HepG2 (cell line): Measurements from ENCODE around the gene DCUN1D2. TPM values are rescaled to one million over a fixed set of nuclear protein-coding genes. Genes with fewer than 3 reads are reported as not detected.
A peak's percentile ranks its signal among the peaks of the same experiment; 100 is the strongest.

ENCODE experiments used
- ATAC-seq: fragments of 200-7000 bp; cut with Tn5 transposase; 3 replicates; pipeline ENCODE4 v1.9.1; 2020; ENCODE audit warnings: mild to moderate bottlenecking, moderate library complexity
- BruUV-seq: library from RNA; stranded (reverse); fragments of 400-500 nt; replicated peaks from 2 replicates; lab custom pipeline; 2021; lab: Mats Ljungman, UMichigan
- CTCF ChIA-PET: fragments of 300-600 bp; formaldehyde crosslinking; extraction: SDS; loops from one replicate; lab custom pipeline; 2021; ENCODE audit warnings: low total read pairs, inconsistent platforms, low intra/inter-chr PET ratio; lab: Yijun Ruan, JAX
- POLR2A ChIA-PET: fragments of 350-600 bp; sonication (Branson Sonifier 250); formaldehyde crosslinking; loops from one replicate; lab custom pipeline; 2020; ENCODE audit warnings: antibody characterized with exemption, inconsistent platforms; lab: Yijun Ruan, JAX
- DNase-seq: peaks from one replicate; pipeline ENCODE4 v3.0.0-alpha.2; 2015; ENCODE audit warnings: low spot score
- FAIRE-seq: peaks from 3 replicates; lab custom pipeline; 2011; peaks lifted over from hg19 to GRCh38; lab: Jason Lieb, UNC
- H2AFZ ChIP-seq: one replicate; pipeline ENCODE4 v1.6.1; 2011; ENCODE audit warnings: low read length, inconsistent platforms
- H3K27ac ChIP-seq: fragments of 300-600 bp; 3 replicates; pipeline ENCODE4 v1.8.0; 2011; ENCODE audit warnings: mixed run types, mild to moderate bottlenecking, mixed read lengths, low read length, inconsistent platforms; ENCODE audit not compliant: insufficient read depth; ENCODE audit errors: extremely low read length
- H3K27me3 ChIP-seq, 2 experiments: fragments of 200-600 bp in 1 of 2; 2 replicates in 1 of 2; 3 replicates in 1 of 2; pipeline versions ENCODE4 v1.6.0 to v1.8.0; 2011; ENCODE audit warnings: low read length in 2 of 2, mild to moderate bottlenecking in 2 of 2, moderate library complexity in 2 of 2, inconsistent platforms in 1 of 2; ENCODE audit not compliant: insufficient read depth in 2 of 2, control insufficient read depth in 1 of 2
- H3K36me3 ChIP-seq, 2 experiments: fragments of 200-600 bp in 1 of 2; replicated peaks in 1 of 2; 2 replicates in 1 of 2; 3 replicates in 1 of 2; pipeline versions ENCODE4 v1.5.1 to v1.8.0; 2011; ENCODE audit warnings: low read length in 2 of 2, inconsistent platforms in 1 of 2; ENCODE audit not compliant: insufficient read depth in 2 of 2, control insufficient read depth in 1 of 2
- H3K4me1 ChIP-seq: 2 replicates; pipeline ENCODE4 v1.5.1; 2012; ENCODE audit warnings: low read length, inconsistent platforms; ENCODE audit not compliant: insufficient read depth
- H3K4me2 ChIP-seq: 2 replicates; pipeline ENCODE4 v1.6.0; 2011; ENCODE audit warnings: low read depth, low read length, inconsistent platforms
- H3K4me3 ChIP-seq, 3 experiments: fragments of 200-600 bp in 1 of 3; sonication (generic), shearing (Covaris generic) in 1 of 3; replicated peaks in 1 of 3; 2 replicates each; pipeline ENCODE4 v1.5.1; 2011 to 2016; ENCODE audit warnings: low read length in 3 of 3, inconsistent platforms in 2 of 3, low read depth in 2 of 3, mild to moderate bottlenecking in 2 of 3, control low read depth in 1 of 3, mixed read lengths in 1 of 3; ENCODE audit not compliant: insufficient read depth in 1 of 3
- H3K79me2 ChIP-seq: one replicate; pipeline ENCODE4 v1.6.1; 2011; ENCODE audit warnings: low read length, inconsistent platforms; ENCODE audit not compliant: insufficient read depth
- H3K9ac ChIP-seq: 2 replicates; pipeline ENCODE4 v1.6.0; 2011; ENCODE audit warnings: mild to moderate bottlenecking, low read depth, low read length, inconsistent platforms; ENCODE audit not compliant: insufficient read depth
- H3K9me3 ChIP-seq: 2 replicates; pipeline ENCODE4 v1.5.1; 2012; ENCODE audit warnings: mild to moderate bottlenecking, low read length
- H4K20me1 ChIP-seq: 2 replicates; pipeline ENCODE4 v1.6.0; 2011; ENCODE audit warnings: inconsistent platforms, mild to moderate bottlenecking, low read length, moderate library complexity; ENCODE audit not compliant: insufficient read depth
- FOXP1 ChIP-seq, 2 experiments: fragments of 450-650 bp in 1 of 2; IDR thresholded peaks; 2 replicates each; pipeline ENCODE4 v1.6.1; 2017 to 2018; ENCODE audit warnings: antibody characterized with exemption in 1 of 2
- GZF1 ChIP-seq: sonication (generic); formaldehyde crosslinking; IDR thresholded peaks from 2 replicates; pipeline ENCODE4 v1.5.1; 2020; ENCODE audit warnings: mild to moderate bottlenecking, missing genetic modification reagents
- KAT7 ChIP-seq: IDR thresholded peaks from 2 replicates; pipeline ENCODE4 v1.6.1; 2018; ENCODE audit warnings: borderline replicate concordance, missing compliant biosample characterization
- MTF1 ChIP-seq: sonication (generic); formaldehyde crosslinking; IDR thresholded peaks from 2 replicates; pipeline ENCODE4 v1.5.0; 2020; ENCODE audit warnings: missing genetic modification reagents
- PPARG ChIP-seq: conservative IDR thresholded peaks from 2 replicates; pipeline ENCODE4 v1.6.1; 2016; ENCODE audit warnings: missing biosample characterization, missing genetic modification reagents
- SALL2 ChIP-seq: sonication (generic); formaldehyde crosslinking; IDR thresholded peaks from 2 replicates; pipeline ENCODE4 v1.8.1; 2023; ENCODE audit warnings: mild to moderate bottlenecking, missing genetic modification reagents, inconsistent platforms
- TAF1 ChIP-seq: sonication (generic); formaldehyde crosslinking; IDR thresholded peaks from 2 replicates; pipeline ENCODE4 v1.4.0; 2020; ENCODE audit warnings: missing genetic modification reagents
- ZBTB42 ChIP-seq: sonication (generic); formaldehyde crosslinking; IDR thresholded peaks from 2 replicates; pipeline ENCODE4 v1.5.0; 2020; ENCODE audit warnings: mild to moderate bottlenecking, missing genetic modification reagents
- ZKSCAN8 ChIP-seq: IDR thresholded peaks from 2 replicates; pipeline ENCODE4 v1.6.1; 2016; ENCODE audit warnings: borderline replicate concordance, missing genetic modification reagents, missing compliant biosample characterization
- ZNF790 ChIP-seq: sonication (generic); formaldehyde crosslinking; IDR thresholded peaks from 2 replicates; pipeline ENCODE4 v1.8.0; 2022; ENCODE audit warnings: missing genetic modification reagents, mild to moderate bottlenecking, borderline replicate concordance
- WGBS: methylation state at CpG from one replicate; pipeline ENCODE4 v1.1.6; 2017; ENCODE audit warnings: low lambda C conversion rate; 5-methylcytosine and 5-hydroxymethylcytosine counted together
- in situ Hi-C: cut with HindIII; loops from 2 replicates; pipeline ENCODE4 v1.10.0; 2017; ENCODE audit warnings: low pct_unique_long_range_greater_than_20kb; ENCODE audit not compliant: extremely low pct_ligation_motif_present
- intact Hi-C: fragments of 100-400 bp; cut with micrococcal nuclease; formaldehyde crosslinking; loops from one replicate; pipeline ENCODE4 v1.10.0; 2022; ENCODE audit not compliant: unreplicated experiment
- polyA plus RNA-seq, 8 experiments: library from polyadenylated mRNA; depleted of rRNA in 3 of 8; stranded (reverse) in 7 of 8; unstranded in 1 of 8; fragments of >200 nt; fragmentation: Illumina TruSeq in 4 of 8; extraction: Trizol in 4 of 8; gene quantifications; 2 replicates each; pipeline versions ENCODE4 v1.2.1 to v1.2.3, GENCODE V29; 2011 to 2016; ENCODE audit warnings: low read depth in 4 of 8, missing spikeins in 1 of 8, mixed read lengths in 1 of 8; ENCODE audit not compliant: insufficient read depth in 1 of 8
- total RNA-seq, 5 experiments: library from RNA; depleted of rRNA; stranded (reverse); fragments of >200 nt; fragmentation: Illumina TruSeq; extraction: Trizol; gene quantifications; 2 replicates each; pipeline ENCODE4 v1.2.3, GENCODE V29; 2016; ENCODE audit warnings: low read depth in 1 of 5
- TF ChIP-seq, protein P1 (sequence below): sonication (generic); formaldehyde crosslinking; IDR thresholded peaks from 2 replicates; pipeline ENCODE4 v1.4.0; 2020; ENCODE audit warnings: mild to moderate bottlenecking, missing genetic modification reagents
- TF ChIP-seq, protein P2 (sequence below): sonication (generic); formaldehyde crosslinking; IDR thresholded peaks from 2 replicates; pipeline ENCODE4 v1.4.0; 2020; ENCODE audit warnings: missing genetic modification reagents, borderline replicate concordance

DCUN1D2 gene
- total and polyA plus RNA-seq, 2 of the 13 experiments (the other 11 are each of a cell fraction or from before 2014, with no cell fraction given): 9.1 to 9.6 TPM

DNA sequence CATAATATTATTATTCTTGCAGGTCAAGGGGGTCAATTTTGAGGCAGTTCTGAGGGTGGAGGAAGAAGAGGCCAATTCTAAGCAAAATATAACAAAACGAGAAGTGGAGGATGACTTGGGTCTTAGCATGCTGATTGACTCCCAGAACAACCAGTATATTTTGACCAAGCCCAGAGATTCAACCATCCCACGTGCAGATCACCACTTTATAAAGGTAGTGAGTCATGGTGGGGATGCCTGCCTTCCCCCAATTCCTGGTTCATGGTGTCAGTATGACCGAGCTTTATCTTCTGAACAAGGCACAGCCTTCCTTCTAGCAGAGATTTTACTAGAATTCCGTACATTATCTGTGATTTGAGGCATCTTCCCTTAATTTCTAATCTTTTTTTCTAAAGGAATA is 9.4 kb upstream of the DCUN1D2 start (continued):
- TF ChIP-seq ZNF790 (CRISPR knock-in tag): no peak
- TF ChIP-seq ZKSCAN8 (CRISPR knock-in tag): no peak
- TF ChIP-seq PPARG: no peak

DNA sequence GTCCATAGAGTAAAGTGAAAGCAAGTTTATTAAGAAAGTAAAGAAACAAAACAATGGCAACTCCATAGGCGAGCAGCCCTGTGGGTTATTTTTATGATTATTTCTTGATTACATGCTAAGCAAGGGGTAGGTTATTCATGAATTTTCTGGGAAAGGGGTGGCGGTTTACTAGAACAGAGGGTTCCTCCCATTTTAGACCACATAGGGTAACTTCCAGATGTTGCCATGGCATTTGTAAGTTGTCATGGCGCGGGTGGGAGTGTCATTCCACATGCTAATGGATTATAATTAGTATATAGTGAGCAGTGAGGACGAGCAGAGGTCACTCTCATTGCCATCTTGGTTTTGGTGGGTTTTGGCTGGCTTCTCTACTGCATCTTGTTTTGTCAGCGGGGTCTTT is 8.4 kb upstream of the DCUN1D2 start:
- Histone ChIP-seq H3K4me1 (peaks cover 33% of the 10 kb centered on the region), H3K4me2 (no peak overlapping the region), H3K9me3 (no peaks in the 10 kb centered on the region), H3K27me3 (no peaks in the 10 kb centered on the region), H3K27ac (no peak overlapping the region), H4K20me1 (peaks cover 14% of the 10 kb centered on the region; the same call in 1 of the 2 replicates), H3K4me3 (no peak overlapping the region), H2AFZ (no peak overlapping the region), H3K36me3 (peaks cover 24 to 83% of the 10 kb centered on the region in 2 experiments), H3K79me2 (peaks cover 26% of the 10 kb centered on the region), H3K9ac (no peak overlapping the region)
- FAIRE-seq: no peak
- BruUV-seq: no TSS peak
- TF ChIP-seq TAF1 (no peak), FOXP1 (IDR thresholded peaks at IDR 0.05) (no peak), FOXP1 (CRISPR knock-in tag; IDR thresholded peaks at IDR 0.05) (no peak)
- ChIA-PET CTCF (no interaction called here), POLR2A (no interaction called here)
- 98% methylated on average over 6 of the region's 6 CpGs for WGBS
- intact Hi-C loops (no loop called here), in situ Hi-C loops (no loop called here)
- no peak for DNase-seq
- ATAC-seq: no peak

DNA sequence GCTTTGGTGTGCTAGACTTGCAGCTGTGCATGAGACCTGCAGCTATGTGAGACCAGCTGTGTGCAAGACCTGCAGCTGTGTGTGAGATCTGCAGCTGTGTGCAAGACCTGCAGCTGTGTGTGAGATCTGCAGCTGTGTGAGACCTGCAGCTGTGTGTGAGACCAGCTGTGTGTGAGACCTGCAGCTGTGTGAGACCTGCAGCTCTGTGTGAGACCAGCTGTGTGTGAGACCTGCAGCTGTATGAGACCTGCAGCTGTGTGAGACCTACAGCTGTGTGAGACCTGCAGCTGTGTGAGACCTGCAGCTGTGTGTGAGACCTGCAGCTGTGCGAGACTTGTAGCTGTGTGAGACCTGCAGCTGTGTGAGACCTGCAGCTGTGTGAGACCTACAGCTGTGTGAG is 6.7 kb upstream of the DCUN1D2 start:
- in situ Hi-C loops: no loop called here
- ChIA-PET CTCF (no interaction called here), POLR2A (no interaction called here)
- no peak overlapping the region for H3K27ac ChIP-seq
- no peak overlapping the region; a peak in 1 of 6 replicates for H3K4me3 ChIP-seq
- H4K20me1 ChIP-seq: peaks cover 14% of the 10 kb centered on the region; the same call in 1 of the 2 replicates
- no TSS peak for BruUV-seq
- peak overlapping the region; percentile 18; the same call in 1 of the 2 replicates for H3K4me2 ChIP-seq
- peaks cover 35% of the 10 kb centered on the region for H3K79me2 ChIP-seq
- no peaks in the 10 kb centered on the region for H3K27me3 ChIP-seq
- peaks cover 22 to 72% of the 10 kb centered on the region in 2 experiments for H3K36me3 ChIP-seq
- H2AFZ ChIP-seq: no peak overlapping the region
- no peaks in the 10 kb centered on the region for H3K9me3 ChIP-seq
- DNase-seq (no peak), FAIRE-seq (no peak), ATAC-seq (no peak)
- no peak overlapping the region for H3K9ac ChIP-seq
- WGBS: no CpG with 5 or more reads among the region's 1 CpG
- peaks cover 50% of the 10 kb centered on the region for H3K4me1 ChIP-seq
- intact Hi-C loops: no loop called here
- TF ChIP-seq ZBTB42 (CRISPR knock-in tag): no peak
- no peak for TF ChIP-seq SALL2 (CRISPR knock-in tag)
- TF ChIP-seq, protein P1, sequence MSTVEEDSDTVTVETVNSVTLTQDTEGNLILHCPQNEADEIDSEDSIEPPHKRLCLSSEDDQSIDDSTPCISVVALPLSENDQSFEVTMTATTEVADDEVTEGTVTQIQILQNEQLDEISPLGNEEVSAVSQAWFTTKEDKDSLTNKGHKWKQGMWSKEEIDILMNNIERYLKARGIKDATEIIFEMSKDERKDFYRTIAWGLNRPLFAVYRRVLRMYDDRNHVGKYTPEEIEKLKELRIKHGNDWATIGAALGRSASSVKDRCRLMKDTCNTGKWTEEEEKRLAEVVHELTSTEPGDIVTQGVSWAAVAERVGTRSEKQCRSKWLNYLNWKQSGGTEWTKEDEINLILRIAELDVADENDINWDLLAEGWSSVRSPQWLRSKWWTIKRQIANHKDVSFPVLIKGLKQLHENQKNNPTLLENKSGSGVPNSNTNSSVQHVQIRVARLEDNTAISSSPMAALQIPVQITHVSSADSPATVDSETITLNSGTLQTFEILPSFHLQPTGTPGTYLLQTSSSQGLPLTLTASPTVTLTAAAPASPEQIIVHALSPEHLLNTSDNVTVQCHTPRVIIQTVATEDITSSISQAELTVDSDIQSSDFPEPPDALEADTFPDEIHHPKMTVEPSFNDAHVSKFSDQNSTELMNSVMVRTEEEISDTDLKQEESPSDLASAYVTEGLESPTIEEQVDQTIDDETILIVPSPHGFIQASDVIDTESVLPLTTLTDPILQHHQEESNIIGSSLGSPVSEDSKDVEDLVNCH: no peak
- TF ChIP-seq MTF1 (CRISPR knock-in tag): no peak
- no peak for TF ChIP-seq GZF1
- TF ChIP-seq KAT7: no peak
- TF ChIP-seq, protein P2, sequence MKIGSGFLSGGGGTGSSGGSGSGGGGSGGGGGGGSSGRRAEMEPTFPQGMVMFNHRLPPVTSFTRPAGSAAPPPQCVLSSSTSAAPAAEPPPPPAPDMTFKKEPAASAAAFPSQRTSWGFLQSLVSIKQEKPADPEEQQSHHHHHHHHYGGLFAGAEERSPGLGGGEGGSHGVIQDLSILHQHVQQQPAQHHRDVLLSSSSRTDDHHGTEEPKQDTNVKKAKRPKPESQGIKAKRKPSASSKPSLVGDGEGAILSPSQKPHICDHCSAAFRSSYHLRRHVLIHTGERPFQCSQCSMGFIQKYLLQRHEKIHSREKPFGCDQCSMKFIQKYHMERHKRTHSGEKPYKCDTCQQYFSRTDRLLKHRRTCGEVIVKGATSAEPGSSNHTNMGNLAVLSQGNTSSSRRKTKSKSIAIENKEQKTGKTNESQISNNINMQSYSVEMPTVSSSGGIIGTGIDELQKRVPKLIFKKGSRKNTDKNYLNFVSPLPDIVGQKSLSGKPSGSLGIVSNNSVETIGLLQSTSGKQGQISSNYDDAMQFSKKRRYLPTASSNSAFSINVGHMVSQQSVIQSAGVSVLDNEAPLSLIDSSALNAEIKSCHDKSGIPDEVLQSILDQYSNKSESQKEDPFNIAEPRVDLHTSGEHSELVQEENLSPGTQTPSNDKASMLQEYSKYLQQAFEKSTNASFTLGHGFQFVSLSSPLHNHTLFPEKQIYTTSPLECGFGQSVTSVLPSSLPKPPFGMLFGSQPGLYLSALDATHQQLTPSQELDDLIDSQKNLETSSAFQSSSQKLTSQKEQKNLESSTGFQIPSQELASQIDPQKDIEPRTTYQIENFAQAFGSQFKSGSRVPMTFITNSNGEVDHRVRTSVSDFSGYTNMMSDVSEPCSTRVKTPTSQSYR (CRISPR knock-in tag): no peak
